Neural cell (in vitro differentiated cells): ENCODE data around the gene MEP1A.

Experiments used
- EP300 ChIP-seq: fragments of 450-650 bp; conservative IDR thresholded peaks from 2 replicates; pipeline ENCODE4 v1.6.1; 2014; ENCODE audit warnings: antibody characterized with exemption, mild to moderate bottlenecking, moderate library complexity; ENCODE audit not compliant: poor library complexity, severe bottlenecking
- EZH2 ChIP-seq: fragments of 200-600, 300-800 bp; shearing (Covaris generic), sonication (generic); IDR thresholded peaks from 2 replicates; pipeline ENCODE4 v1.6.1; 2014; ENCODE audit warnings: antibody characterized with exemption, low read length, borderline replicate concordance, mild to moderate bottlenecking; ENCODE audit not compliant: insufficient read depth, poor library complexity, severe bottlenecking
- MXI1 ChIP-seq: fragments of 450-650 bp; conservative IDR thresholded peaks from 2 replicates; pipeline ENCODE4 v1.6.1; 2014; ENCODE audit warnings: antibody characterized with exemption, mild to moderate bottlenecking; ENCODE audit not compliant: poor library complexity, severe bottlenecking
- RAD21 ChIP-seq: fragments of 450-650 bp; conservative IDR thresholded peaks from 2 replicates; pipeline ENCODE4 v1.6.1; 2014; ENCODE audit warnings: antibody characterized with exemption, mild to moderate bottlenecking, moderate library complexity
- TAF1 ChIP-seq: IDR thresholded peaks from 2 replicates; pipeline ENCODE4 v1.6.1; 2012; ENCODE audit warnings: low read depth
- TF ChIP-seq, protein P1 (sequence below): fragments of 450-650 bp; IDR thresholded peaks from 2 replicates; pipeline ENCODE4 v1.5.1; 2014; ENCODE audit warnings: antibody characterized with exemption, mild to moderate bottlenecking, moderate library complexity; ENCODE audit not compliant: poor library complexity, severe bottlenecking
- TF ChIP-seq, protein P2 (sequence below): IDR thresholded peaks from 2 replicates; pipeline ENCODE4 v1.6.1; 2012; ENCODE audit warnings: borderline replicate concordance

- no peak for TF ChIP-seq RAD21
- TF ChIP-seq EP300, result peak; percentile 29
- no peak for TF ChIP-seq MXI1
- TF ChIP-seq, protein P1, sequence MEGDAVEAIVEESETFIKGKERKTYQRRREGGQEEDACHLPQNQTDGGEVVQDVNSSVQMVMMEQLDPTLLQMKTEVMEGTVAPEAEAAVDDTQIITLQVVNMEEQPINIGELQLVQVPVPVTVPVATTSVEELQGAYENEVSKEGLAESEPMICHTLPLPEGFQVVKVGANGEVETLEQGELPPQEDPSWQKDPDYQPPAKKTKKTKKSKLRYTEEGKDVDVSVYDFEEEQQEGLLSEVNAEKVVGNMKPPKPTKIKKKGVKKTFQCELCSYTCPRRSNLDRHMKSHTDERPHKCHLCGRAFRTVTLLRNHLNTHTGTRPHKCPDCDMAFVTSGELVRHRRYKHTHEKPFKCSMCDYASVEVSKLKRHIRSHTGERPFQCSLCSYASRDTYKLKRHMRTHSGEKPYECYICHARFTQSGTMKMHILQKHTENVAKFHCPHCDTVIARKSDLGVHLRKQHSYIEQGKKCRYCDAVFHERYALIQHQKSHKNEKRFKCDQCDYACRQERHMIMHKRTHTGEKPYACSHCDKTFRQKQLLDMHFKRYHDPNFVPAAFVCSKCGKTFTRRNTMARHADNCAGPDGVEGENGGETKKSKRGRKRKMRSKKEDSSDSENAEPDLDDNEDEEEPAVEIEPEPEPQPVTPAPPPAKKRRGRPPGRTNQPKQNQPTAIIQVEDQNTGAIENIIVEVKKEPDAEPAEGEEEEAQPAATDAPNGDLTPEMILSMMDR, result no peak
- TF ChIP-seq, protein P2, sequence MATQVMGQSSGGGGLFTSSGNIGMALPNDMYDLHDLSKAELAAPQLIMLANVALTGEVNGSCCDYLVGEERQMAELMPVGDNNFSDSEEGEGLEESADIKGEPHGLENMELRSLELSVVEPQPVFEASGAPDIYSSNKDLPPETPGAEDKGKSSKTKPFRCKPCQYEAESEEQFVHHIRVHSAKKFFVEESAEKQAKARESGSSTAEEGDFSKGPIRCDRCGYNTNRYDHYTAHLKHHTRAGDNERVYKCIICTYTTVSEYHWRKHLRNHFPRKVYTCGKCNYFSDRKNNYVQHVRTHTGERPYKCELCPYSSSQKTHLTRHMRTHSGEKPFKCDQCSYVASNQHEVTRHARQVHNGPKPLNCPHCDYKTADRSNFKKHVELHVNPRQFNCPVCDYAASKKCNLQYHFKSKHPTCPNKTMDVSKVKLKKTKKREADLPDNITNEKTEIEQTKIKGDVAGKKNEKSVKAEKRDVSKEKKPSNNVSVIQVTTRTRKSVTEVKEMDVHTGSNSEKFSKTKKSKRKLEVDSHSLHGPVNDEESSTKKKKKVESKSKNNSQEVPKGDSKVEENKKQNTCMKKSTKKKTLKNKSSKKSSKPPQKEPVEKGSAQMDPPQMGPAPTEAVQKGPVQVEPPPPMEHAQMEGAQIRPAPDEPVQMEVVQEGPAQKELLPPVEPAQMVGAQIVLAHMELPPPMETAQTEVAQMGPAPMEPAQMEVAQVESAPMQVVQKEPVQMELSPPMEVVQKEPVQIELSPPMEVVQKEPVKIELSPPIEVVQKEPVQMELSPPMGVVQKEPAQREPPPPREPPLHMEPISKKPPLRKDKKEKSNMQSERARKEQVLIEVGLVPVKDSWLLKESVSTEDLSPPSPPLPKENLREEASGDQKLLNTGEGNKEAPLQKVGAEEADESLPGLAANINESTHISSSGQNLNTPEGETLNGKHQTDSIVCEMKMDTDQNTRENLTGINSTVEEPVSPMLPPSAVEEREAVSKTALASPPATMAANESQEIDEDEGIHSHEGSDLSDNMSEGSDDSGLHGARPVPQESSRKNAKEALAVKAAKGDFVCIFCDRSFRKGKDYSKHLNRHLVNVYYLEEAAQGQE, result no peak
- TF ChIP-seq EZH2, result no peak
- TF ChIP-seq TAF1, result no peak
These were observed 15.5 kb upstream of the MEP1A start for GRCh38 chr6:46777476-46778346.
